Vagina (tissue), 2 donors: ENCODE measurements around the gene GAD1. TPM values are rescaled to one million over a fixed set of nuclear protein-coding genes. Genes with fewer than 3 reads are reported as not detected.

Source experiments
- DNase-seq, 2 donors: peaks; one replicate each; pipeline ENCODE4 v3.0.0-alpha.2; 2017; ENCODE audit errors: extremely low spot score in 2 of 2
- H3K27ac ChIP-seq: fragments of 200-600 bp; sonication (generic); one replicate; pipeline ENCODE4 v1.5.1; 2019
- H3K27me3 ChIP-seq: fragments of 200-600 bp; sonication (generic); one replicate; pipeline ENCODE4 v1.5.1; 2019
- H3K36me3 ChIP-seq, 2 donors: fragments of 200-600 bp; sonication (generic); one replicate each; pipeline ENCODE4 v1.5.1; 2017 to 2019
- H3K4me1 ChIP-seq: fragments of 200-600 bp; sonication (generic); one replicate; pipeline ENCODE4 v1.5.1; 2019
- H3K4me3 ChIP-seq, 2 donors: fragments of 200-600 bp; sonication (generic); 1 replicate in 1 of 2; 2 replicates in 1 of 2; pipeline ENCODE4 v1.5.1; 2016 to 2019
- H3K9me3 ChIP-seq: fragments of 200-600 bp; sonication (generic); one replicate; pipeline ENCODE4 v1.5.1; 2019
- POLR2A ChIP-seq, 2 donors: fragments of 450-650 bp; IDR thresholded peaks; one replicate each; pipeline ENCODE4 v1.6.1; 2017; ENCODE audit warnings: antibody characterized with exemption in 2 of 2, mild to moderate bottlenecking in 2 of 2, moderate library complexity in 2 of 2
- POLR2AphosphoS5 ChIP-seq, 2 donors: sonication (generic); formaldehyde crosslinking; IDR thresholded peaks; one replicate each; pipeline ENCODE4 v1.9.0; 2017; ENCODE audit warnings: antibody characterized with exemption in 2 of 2, mild to moderate bottlenecking in 2 of 2, low read depth in 1 of 2; ENCODE audit not compliant: insufficient read depth in 1 of 2
- intact Hi-C: fragments of 100-400 bp; cut with DNase I; formaldehyde crosslinking; loops from one replicate; pipeline ENCODE4 v1.15.1; 2023
- total RNA-seq: library from RNA; depleted of rRNA; stranded (reverse); fragments of >200 nt; gene quantifications from one replicate; pipeline ENCODE4 v1.2.3, GENCODE V29; 2016
- TF ChIP-seq, protein P1 (sequence below), 3 experiments: fragments of 450-650 bp in 2 of 3; fragments of 200-600 bp in 1 of 3; sonication (generic) in 1 of 3; IDR thresholded peaks; one replicate each; pipeline ENCODE4 v1.5.1; 2017 to 2019; ENCODE audit warnings: antibody characterized with exemption in 3 of 3, mild to moderate bottlenecking in 2 of 3, moderate library complexity in 2 of 3

The GAD1 gene
- total RNA-seq, 1 donor from 2014 or later: not detected

DNA sequence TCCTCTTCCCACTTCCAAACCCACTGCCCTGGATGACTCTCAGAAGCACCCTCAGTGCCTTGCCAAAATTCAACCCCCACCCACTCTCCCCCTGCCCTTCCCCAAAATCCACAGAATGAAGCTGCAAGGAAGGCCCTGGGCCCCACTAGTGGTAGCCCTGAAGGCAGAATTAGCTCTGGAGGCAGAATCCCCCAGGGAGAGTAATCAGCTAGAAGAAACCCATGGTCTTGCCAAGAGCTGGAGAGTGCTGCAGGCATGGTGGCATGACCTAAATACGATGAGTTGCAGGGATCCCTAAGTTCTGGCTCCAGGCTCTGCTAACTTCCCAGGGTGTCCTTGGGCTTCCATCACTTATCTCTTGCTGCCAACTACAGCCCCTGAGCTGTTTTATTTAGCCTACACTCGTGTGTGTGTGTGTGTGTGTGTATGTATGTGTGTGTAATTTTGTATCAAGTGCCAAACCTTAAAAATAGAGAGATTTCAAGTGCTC is 7.9 kb downstream of the GAD1 start:
- Histone ChIP-seq H3K36me3 (no peaks in the 10 kb centered on the region), H3K27me3 (peaks cover 28% of the 10 kb centered on the region), H3K4me1 (peaks cover 40% of the 10 kb centered on the region), H3K27ac (no peak overlapping the region), H3K4me3 (no peak overlapping the region), H3K9me3 (no peaks in the 10 kb centered on the region)
- DNase-seq: no peak
- TF ChIP-seq, protein P1, sequence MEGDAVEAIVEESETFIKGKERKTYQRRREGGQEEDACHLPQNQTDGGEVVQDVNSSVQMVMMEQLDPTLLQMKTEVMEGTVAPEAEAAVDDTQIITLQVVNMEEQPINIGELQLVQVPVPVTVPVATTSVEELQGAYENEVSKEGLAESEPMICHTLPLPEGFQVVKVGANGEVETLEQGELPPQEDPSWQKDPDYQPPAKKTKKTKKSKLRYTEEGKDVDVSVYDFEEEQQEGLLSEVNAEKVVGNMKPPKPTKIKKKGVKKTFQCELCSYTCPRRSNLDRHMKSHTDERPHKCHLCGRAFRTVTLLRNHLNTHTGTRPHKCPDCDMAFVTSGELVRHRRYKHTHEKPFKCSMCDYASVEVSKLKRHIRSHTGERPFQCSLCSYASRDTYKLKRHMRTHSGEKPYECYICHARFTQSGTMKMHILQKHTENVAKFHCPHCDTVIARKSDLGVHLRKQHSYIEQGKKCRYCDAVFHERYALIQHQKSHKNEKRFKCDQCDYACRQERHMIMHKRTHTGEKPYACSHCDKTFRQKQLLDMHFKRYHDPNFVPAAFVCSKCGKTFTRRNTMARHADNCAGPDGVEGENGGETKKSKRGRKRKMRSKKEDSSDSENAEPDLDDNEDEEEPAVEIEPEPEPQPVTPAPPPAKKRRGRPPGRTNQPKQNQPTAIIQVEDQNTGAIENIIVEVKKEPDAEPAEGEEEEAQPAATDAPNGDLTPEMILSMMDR (IDR thresholded peaks at IDR 0.05): no peak
- TF ChIP-seq POLR2AphosphoS5 (IDR thresholded peaks at IDR 0.05; ENCODE audit: insufficient read depth in 1 of 2, low read depth in 1 of 2): no peak
- no peak for TF ChIP-seq POLR2A (IDR thresholded peaks at IDR 0.05)
- intact Hi-C loops: no loop called here

DNA sequence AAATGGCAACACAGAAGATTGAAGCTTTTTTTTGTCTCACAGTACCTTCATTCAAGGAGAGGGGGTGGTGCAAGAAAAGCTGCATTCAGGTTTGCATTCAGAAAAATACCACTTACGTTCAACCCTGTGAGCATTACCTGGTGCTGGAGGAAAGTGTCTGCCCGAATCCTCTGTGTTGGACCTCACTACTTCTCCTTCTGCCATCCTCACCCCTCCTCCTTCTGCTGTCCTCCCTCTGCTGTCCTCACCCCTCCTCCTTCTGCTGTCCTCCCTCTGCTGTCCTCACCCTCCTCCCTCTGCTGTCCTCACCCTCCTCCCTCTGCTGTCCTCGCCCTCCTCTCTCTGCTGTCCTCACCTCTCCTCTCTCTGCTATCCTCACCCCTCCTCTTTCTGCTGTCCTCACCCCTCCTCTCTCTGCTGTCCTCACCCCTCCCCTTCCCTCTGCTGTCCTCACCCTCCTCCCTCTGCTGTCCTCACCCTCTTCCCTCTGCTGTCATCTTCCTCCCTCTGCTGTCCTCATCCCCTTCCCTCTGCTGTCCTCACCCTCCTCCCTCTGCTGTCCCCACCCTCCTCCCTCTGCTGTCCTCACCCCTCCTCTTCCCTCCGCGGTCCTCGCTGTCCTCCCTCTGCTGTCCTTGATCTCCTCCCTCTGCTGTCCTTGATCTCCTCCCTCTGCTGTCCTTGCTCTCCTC is 11.3 kb downstream of the GAD1 start:
- TF ChIP-seq POLR2A (IDR thresholded peaks at IDR 0.05) (no peak), POLR2AphosphoS5 (IDR thresholded peaks at IDR 0.05; ENCODE audit: insufficient read depth in 1 of 2, low read depth in 1 of 2) (no peak)
- TF ChIP-seq, protein P1 (IDR thresholded peaks at IDR 0.05): no peak
- intact Hi-C loops: no loop called here
- no peaks in the 10 kb centered on the region for H3K9me3 ChIP-seq
- H3K36me3 ChIP-seq: no peaks in the 10 kb centered on the region
- H3K27ac ChIP-seq: no peak overlapping the region
- H3K4me1 ChIP-seq: peaks cover 10% of the 10 kb centered on the region
- DNase-seq: no peak
- H3K4me3 ChIP-seq: no peak overlapping the region
- H3K27me3 ChIP-seq: peaks cover 5% of the 10 kb centered on the region

DNA sequence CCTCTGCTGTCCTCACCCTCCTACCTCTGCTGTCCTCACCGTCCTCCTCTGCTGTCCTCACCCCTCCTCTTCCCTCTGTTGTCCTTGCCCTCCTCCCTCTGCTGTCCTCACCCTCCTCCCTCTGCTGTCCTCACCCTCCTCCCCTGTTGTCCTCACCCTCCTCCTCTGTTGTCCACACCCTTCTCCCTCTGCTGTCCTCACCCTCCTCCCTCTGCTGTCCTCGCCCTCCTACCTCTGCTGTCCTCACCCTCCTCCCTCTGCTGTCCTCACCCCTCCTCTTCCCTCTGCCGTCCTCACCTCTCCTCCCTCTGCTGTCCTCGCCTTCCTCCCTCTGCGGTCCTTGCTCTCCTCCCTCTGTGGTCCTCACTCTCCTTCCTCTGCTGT is 11.8 kb downstream of the GAD1 start:
- intact Hi-C loops: no loop called here
- Histone ChIP-seq H3K27ac (no peak overlapping the region), H3K9me3 (no peaks in the 10 kb centered on the region), H3K4me1 (peaks cover 5% of the 10 kb centered on the region), H3K4me3 (no peak overlapping the region), H3K27me3 (peaks cover 3% of the 10 kb centered on the region), H3K36me3 (no peaks in the 10 kb centered on the region)
- no peak for DNase-seq
- TF ChIP-seq POLR2AphosphoS5 (IDR thresholded peaks at IDR 0.05; ENCODE audit: insufficient read depth in 1 of 2, low read depth in 1 of 2): no peak
- TF ChIP-seq, protein P1 (IDR thresholded peaks at IDR 0.05): no peak
- no peak for TF ChIP-seq POLR2A (IDR thresholded peaks at IDR 0.05)

DNA sequence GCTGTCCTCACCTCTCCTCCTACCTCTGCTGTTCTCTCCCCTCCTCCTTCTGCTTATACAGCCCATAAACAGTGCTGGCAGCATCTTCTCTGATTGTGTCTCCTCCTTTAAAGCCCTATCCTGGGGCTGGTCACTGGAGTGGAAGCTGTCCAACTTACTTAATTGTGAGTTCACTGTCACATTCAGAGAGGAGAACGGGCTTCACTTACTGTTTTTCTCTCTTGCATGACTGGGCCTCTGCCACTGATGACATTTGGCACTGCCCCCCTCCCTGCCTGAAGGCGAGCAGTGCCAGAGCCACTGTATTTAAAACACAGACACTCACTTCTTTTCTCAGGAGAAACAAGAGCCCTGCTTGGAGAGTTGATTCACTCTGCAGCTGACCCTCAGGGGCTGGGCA is 12.3 kb downstream of the GAD1 start:
- TF ChIP-seq POLR2A (IDR thresholded peaks at IDR 0.05) (no peak), POLR2AphosphoS5 (IDR thresholded peaks at IDR 0.05; ENCODE audit: insufficient read depth in 1 of 2, low read depth in 1 of 2) (no peak)
- TF ChIP-seq, protein P1 (IDR thresholded peaks at IDR 0.05): no peak
- H3K9me3 ChIP-seq: no peaks in the 10 kb centered on the region
- intact Hi-C loops: no loop called here
- H3K4me1 ChIP-seq: no peaks in the 10 kb centered on the region
- no peaks in the 10 kb centered on the region for H3K27me3 ChIP-seq
- DNase-seq: no peak
- H3K36me3 ChIP-seq: no peaks in the 10 kb centered on the region
- H3K27ac ChIP-seq: no peak overlapping the region
- no peak overlapping the region for H3K4me3 ChIP-seq

GRCh38 chr2:170830166-170830565 is 13.5 kb downstream of the GAD1 start:
- Histone ChIP-seq H3K4me3 (no peak overlapping the region), H3K4me1 (no peaks in the 10 kb centered on the region), H3K27ac (no peak overlapping the region), H3K36me3 (no peaks in the 10 kb centered on the region), H3K27me3 (no peaks in the 10 kb centered on the region), H3K9me3 (no peaks in the 10 kb centered on the region)
- DNase-seq: no peak
- intact Hi-C loops: no loop called here
- TF ChIP-seq POLR2A (IDR thresholded peaks at IDR 0.05): no peak
- TF ChIP-seq POLR2AphosphoS5 (IDR thresholded peaks at IDR 0.05; ENCODE audit: insufficient read depth in 1 of 2, low read depth in 1 of 2): no peak
- TF ChIP-seq, protein P1 (IDR thresholded peaks at IDR 0.05): no peak
